Esophagus mucosa (tissue), 1 donor: ENCODE data around the gene SLC17A4. TPM values are rescaled to one million over a fixed set of nuclear protein-coding genes. Genes with fewer than 3 reads are reported as not detected.
"Not testable (repeated sequence)": the region's sequence is repeated elsewhere in the genome, so short reads cannot be mapped to it uniquely, and the experiment has no call there.

Source experiments
- ATAC-seq: fragments of 200-7000 bp; cut with Tn5 transposase; one replicate; pipeline ENCODE4 v1.9.1; 2020
- total RNA-seq: library from RNA; stranded (reverse); gene quantifications from one replicate; pipeline ENCODE4 v1.2.4, GENCODE V29; 2023
- donor health status: DM: yes; HTN: yes; CAD: no.

The SLC17A4 gene, protein sequence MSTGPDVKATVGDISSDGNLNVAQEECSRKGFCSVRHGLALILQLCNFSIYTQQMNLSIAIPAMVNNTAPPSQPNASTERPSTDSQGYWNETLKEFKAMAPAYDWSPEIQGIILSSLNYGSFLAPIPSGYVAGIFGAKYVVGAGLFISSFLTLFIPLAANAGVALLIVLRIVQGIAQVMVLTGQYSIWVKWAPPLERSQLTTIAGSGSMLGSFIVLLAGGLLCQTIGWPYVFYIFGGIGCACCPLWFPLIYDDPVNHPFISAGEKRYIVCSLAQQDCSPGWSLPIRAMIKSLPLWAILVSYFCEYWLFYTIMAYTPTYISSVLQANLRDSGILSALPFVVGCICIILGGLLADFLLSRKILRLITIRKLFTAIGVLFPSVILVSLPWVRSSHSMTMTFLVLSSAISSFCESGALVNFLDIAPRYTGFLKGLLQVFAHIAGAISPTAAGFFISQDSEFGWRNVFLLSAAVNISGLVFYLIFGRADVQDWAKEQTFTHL
- not detected for total RNA-seq

DNA sequence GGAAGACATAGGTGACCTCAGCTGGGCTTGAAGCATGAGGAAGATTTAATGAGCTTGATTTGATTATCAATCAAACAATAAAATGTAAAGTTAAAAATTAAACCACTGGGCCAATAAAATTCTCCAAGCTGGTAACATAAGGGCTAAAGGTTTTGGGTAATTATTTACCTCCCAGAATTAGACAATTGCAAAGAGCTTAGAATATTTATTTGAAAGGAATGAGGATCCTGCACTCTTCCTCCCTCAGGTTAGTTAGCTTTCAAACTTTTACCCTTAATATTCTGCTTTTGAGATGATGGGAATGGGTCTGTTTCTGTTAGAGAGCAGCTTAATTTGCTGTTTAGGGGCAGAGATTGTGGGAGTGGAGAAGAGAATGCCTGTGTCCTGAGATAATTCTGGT, at the start of gene SLC17A4:
Gene SLC17A4, plus strand, starts transcription at position 208 of the 400 bp plus-strand sequence. CDS start 7,221 bp downstream, outside the sequence.
- no peak for ATAC-seq

DNA sequence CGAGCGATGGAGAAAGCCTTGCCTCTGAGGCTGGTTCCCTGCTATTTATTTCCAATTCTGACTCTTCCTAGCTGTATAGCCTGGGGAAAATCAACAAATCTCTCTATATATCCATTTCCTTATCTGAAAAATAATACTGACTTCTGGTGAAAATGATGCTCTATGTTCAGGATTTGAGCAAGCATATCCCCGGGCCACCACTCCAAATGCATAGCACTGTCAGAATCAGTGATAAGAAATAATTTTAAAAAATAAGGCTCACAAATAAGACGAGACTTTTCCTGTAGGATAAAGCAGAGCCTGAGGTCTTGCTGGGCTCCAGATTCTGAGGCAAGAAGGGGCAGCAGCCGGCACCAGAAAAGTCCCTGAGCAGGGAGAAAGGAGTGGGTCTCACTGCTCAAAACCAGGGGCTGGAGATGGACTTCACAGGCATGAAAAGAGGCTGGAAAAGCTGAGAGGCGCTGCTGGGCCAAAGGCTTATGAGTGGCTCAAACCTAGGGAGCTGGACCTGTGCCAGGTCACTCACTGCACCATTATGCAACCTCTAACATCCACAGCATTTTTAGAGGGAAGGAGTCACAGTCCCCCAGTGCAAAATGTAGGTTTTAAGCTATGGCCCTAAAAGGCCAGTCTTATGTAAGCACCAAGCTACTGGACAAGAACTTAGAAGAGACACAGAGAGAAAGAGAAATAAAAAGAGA, 48.1 kb upstream of the SLC17A4 start:
- no peak for ATAC-seq

DNA sequence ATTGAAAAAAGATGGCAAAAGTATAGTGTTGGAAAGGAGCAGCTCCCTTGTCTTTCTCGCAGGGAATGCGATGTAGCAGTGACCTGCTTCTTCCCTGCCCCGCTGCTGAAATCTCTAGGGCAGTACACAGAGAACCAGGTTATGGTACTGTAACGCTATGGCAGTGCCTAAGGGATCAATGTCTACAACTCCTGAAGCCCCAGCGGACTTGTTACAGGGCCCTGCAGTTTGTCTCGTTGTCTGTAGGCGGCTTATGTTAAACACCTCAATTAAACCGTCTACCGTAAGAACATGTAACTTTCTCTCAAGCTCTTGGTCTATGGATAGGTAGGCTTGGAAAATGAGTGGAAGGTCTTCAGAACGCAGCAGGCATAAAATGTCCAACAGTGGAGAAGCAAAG, 44.8 kb upstream of the SLC17A4 start:
- ATAC-seq: no peak

DNA sequence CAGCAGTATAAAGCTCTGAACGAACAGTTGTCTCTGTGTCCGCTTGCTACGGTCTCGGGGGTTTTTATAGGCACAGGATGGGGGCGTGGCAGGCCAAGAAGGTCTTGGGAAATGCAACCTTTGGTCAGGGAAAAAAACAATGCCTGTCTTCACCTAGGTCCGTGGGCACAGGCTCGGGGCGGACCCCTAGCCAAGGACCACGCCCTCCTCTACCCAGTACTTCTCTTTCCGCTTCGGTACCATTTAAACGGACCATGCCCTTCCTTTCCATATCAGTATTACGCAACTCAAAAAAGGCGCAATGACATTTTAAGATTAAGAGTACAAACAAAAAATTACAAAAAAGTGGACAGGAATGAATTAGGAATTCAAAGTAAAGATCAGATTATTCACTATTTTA, 44.3 kb upstream of the SLC17A4 start:
- no peak for ATAC-seq

DNA sequence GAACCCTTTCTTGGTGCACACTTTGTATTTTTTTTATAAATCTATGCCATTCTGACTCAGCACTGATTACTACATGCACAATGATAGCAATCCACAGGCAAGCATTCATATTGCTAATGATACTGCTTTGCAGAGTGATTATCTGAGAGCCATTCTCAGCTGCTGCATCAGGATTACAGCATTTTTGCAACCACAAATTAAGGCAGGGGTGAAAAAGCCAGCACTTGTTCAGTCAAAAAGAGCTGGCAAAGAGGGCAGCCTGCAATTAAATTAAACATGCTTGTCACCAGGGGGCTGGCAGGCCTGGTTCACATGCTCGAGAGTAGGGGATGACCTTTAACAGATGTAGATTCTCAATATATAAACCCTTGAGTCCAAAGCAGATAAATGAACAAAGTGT, 40.7 kb upstream of the SLC17A4 start:
- no peak for ATAC-seq

DNA sequence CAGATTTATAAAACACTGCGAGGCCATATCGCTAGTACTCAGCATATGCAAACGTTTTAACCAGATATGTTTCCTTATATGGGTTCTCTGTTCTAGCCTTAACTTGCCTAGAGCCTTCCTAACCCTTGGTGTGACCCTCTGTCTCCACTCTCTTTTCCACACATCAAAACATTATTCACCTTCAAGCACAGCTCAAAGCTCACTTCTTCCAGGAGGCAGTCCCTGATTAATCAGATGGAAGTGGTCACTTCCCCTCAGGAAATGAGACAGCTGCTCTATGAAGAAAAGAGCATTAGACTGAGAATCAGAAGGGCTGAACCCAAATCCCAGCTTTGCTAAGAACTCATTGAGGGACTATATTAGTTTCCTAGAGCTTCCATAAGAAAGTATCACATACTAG, 39.8 kb upstream of the SLC17A4 start:
- no peak for ATAC-seq

DNA sequence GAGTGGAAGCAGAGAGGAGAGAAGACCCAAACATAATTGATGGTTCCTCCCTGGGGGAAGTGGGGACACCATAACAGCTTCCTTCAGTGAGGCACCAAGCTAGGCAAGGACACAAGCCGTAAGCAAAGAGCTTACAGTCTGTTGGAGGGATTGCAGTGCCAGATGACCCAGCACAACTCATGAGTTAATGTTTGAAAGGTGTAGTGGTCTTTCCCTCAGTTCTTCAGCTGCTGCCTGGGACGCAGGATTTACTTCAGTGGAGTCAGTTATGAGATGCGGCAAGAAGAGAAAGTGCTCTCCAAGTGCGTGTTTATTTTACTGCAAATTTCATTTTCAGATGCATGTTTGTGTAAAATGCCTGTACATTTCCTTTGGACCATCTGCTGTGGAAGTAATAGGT, 38.7 kb upstream of the SLC17A4 start:
- no peak for ATAC-seq

DNA sequence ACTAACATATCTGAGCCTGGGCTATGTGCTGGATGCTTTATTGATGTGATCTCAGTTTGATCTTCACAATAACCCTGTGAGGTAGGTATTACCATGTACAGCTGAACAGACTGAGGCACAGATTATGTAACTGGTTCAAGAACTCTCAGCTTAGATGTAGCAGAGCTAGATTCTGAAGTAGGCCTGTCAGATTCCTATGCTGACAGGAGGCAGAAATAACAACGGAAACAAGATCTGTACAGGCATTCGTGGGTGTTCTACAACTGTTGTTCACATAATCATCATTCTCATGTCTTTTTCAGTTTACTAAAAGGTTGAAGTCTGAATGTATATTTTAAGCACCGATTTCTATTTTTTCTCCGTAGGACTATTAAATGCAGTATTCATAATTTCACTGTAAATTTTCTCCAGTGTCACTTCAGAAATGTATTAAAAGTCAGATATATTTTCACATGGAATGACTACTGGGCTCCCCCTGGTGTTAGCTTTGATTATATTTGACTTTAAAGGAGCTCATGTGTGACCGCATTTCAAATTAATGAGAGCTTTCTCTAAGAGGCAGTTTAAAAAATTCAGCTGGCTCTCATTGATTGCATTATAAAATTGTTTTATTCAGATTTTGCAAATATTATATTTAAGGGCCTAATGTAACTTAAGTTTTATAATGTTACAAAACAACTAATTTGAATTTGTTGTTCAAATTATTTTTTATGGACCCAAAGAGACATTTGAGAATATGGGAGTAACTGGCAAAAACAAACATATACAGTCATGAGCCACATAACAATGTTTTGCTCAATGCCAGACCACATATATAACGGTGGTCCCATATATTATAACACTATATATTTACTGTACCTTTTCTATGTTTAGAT, 36.4 kb upstream of the SLC17A4 start:
- ATAC-seq: no peak

DNA sequence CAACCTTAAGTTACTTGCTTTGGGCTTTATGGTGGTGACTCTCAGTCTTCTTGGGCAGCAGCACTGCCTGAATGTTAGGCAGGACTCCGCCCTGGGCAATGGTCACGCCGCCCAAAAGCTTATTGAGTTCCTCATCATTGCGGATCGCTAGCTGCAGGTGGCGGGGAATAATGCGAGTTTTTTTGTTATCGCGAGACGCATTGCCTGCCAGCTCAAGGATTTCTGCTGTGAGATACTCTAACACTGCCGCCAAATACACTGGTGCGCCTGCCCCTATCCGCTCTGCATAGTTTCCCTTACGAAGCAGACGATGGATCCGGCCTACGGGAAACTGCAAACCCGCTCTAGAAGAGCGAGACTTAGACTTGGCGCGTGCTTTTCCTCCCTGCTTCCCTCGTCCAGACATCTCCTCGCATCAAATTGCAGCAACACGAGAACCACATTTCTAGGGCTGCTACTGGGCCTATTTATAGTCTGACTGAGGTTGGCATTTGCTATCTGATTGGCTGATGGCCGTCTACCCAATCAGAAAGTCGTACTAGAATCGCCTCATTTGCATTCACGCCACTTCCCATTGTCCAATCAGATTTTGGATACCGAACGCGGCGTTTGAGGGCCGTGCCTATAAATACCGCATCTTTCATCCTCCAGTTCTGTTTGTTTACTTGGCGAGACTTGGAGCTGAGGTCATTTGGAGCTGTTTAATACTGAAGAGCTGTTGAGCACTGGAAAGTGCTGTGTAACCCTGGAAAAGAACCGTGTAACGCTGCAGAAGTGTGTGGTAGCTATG, 28.2 kb upstream of the SLC17A4 start:
- no peak for ATAC-seq

DNA sequence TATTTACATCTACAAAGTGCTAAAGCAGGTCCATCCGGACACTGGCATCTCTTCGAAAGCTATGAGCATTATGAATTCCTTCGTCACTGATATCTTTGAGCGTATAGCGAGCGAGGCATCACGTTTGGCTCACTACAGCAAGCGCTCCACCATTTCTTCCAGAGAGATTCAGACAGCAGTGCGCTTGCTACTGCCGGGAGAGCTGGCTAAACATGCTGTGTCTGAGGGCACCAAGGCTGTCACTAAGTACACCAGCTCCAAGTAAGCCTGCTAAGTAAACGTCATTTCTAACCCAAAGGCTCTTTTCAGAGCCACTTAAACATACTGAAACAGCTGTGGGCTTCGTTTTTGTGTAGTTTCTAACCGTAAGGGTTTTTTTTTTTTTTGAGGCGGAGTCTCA, 27.5 kb upstream of the SLC17A4 start:
- no peak for ATAC-seq

DNA sequence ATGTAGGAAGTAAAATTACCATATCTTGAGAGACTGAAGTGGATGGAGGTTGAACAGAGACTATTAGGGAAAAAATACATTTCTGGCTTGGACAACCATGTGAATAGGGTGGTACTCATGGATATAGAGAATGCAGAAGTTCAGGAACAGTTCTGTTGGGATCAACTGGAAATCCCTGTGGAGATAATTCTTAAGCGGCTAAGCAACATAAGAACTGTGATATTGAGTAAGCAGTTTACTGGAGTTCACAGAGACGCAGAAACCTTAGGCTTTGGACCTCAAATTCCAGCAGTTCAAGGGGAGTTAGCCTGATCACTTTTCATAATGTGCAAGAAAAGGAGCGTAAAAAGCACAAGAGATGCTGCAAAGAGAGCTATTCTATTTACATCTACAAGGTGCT, 23.6 kb upstream of the SLC17A4 start:
- no peak for ATAC-seq

DNA sequence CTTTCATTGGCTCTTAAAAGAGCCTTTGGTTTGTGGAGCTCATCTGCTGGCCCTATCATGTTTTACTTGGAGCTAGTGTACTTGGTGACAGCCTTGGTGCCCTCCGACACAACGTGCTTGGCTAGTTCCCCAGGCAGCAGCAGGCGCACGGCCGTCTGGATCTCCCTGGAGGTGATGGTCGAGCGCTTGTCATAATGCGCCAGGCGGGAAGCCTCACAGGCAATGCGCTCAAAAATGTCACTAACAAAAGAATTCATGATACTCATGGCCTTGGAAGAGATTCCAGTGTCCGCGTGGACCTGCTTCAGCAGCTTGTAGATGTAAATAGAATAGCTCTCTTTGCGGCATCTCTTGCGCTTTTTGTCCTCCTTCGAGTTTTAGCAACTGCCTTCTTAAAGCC, 22.8 kb upstream of the SLC17A4 start:
- ATAC-seq: no peak

DNA sequence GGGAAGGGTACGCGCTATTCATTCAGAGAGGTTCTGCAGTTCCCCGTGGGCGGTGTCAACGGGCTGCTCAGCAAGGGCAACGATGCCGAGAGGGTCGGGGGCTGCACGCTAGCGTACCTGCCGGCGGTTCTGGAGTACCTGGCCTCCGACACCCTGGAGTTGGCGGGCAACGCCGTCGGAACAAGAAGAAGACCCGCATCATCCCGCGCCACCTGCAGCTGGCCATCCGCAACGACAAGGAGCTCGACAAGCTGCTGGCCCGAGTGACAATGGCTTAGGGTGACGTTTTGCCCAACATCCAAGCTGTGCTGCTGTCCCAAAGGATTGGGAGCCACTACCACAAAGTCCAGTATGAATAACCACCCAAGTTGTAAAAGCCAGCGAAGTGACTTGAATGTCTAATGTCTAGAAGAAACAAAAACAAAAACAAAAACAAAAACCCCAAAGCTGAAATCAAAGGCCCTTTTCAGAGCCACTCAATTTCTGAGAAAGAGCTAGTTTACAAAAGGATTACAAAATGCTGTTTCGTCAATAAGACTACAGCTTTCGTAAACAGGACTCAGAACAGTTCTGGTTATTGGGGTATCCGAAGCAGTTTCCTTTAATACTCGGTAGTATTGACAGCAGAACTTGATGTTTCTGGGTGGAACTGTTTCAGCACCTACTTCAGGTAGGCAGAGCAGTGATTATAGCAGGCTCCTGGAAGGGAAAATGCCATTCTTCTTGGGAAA, 21.9 kb upstream of the SLC17A4 start:
- no peak for ATAC-seq

DNA sequence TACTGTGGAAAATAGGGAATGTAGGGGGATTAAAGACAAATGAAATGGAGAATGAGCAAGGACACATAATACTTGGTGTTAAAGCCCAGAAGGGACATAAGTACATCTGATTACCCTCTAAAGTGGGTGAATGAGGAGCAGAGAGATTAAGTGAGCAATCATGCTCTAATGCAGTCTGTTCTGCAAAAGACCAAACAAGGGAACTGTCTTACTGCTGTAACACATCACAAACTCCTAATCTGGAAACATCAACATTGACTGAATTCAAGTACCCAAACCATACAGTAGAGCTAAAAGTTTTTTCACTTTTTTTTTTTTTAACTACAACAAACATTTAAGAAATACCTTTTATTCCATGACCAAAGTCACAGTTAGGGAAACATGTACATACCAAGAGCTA, 19.3 kb upstream of the SLC17A4 start:
- no peak for ATAC-seq

DNA sequence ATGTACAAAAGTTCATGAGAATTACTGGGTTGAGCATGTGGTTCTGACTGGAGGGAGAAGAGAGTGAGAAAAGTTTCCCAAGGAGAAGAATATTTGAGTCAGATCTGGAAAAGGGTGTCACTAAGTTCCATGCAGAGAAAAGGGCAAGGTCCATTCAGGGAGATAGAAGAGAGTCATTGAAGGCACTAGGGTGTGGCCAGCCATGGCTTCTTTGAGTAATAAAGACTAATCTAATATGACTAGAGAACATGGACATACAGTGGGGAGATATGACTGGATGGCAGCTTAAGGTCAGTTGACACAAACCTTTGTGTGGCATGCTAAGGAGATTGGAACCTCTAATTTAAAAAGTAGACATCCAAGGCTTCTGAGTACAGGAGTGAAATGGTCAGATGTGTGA, 10.7 kb upstream of the SLC17A4 start:
- ATAC-seq: no peak

DNA sequence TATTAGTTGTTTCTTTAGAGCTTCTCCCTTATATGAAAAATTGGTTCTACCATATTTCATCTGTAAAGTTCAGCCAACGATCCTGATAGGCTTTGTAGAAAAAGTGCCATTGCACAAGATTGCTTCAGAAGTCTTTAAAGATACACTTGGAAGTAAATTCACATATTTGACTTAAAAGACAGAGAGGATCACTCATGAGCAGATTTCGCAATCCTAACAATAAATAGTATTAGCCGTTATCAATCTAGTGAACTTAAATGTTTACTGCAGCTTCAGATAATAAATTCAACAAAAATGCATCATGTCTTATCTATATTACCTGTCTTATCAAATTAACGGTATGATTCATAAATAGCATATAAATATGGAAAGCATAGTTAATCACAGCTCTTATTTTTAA, 8.7 kb upstream of the SLC17A4 start:
- ATAC-seq: no peak

DNA sequence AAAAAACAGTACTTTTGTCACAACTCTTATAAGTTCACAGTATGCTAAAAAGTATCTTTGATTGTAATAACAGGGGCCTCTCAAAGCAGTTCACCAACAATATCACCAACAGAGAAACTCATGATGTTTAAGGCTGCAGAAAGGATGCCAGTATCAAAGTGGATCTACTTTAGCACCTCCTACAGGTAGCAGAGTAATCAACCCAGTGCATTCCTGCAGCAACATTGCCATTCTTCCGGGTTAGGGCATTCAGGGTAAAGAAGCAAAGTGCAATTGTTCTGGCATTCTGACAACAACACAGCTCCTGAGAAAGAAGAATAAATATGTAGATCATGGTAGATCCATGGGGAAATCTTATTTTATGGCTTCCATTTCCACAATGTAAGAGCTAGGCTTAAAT, 7.6 kb upstream of the SLC17A4 start:
- ATAC-seq: no peak

DNA sequence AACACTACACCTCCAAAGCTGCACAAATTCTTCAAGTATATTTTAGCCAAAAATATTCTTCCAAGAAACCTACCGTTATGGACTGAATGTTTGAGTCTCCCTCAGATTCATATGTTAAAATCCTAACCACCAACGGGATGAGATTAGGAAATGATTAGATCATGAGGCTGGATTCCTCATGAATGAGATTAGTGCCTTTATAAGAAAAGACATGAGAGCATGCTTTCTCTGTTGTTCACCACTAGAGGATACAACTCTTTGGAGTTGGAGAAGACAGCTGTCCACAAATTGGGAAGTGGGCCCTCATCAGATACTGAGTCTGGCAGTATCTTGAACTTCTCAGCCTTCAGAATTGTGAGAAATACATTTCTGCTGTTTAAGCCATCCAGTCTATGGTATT, 7.1 kb upstream of the SLC17A4 start:
- no peak for ATAC-seq

DNA sequence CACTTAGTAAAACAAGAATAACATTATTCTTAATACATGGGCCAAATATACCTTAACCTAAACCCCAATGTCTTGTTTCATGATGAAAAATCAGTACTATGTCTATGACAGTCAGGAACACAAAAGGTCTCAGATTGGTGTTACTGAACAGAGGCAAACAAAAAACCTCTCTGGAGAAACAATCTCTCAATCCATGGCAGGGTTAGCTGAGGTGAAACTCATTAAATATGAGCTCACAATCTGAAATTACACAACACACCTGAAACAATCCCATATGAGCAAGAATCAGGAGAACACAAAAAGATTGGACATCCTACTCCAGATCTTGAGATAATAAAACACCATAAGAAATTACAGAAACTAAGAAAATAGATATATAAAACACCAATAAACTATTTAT, 6.5 kb upstream of the SLC17A4 start:
- no peak for ATAC-seq

DNA sequence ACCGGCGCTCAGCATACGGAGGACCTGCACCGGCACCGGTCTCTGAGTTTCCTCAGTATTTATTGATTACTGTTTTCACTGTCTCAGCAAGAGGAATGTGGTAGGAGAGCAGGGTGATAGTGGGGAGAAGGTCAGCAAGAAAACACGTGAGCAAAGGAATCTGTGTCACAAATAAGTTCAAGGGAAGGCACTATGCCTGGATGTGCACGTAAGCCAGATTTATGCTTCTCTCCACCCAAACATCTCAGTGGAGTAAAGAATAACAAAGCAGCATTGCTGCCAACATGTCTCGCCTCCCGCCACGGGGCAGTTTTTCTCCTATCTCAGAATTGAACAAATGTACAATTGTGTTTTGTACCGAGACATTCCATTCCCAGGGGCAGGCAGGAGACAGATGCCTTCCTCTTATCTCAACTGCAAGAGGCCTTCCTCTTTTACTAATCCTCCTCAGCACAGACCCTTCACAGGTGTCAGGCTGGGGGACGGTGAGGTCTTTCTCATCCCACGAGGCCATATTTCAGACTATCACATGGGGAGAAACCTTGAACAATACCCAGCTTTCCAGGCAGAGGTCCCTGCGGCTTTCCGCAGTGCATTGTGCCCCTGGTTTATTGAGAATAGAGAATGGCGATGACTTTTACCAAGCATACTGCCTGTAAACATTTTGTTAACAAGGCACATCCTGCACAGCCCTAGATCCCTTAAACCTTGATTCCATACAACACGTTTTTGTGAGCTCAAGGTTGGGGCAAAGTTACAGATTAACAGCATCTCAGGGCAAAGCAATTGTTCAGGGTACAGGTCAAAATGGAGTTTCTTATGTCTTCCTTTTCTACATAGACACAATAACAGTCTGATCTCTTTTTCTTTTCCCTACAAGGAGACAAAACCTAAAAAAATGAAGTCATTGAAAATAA, 5.7 kb upstream of the SLC17A4 start:
- not testable (repeated sequence) for ATAC-seq
